ENCODE data around the gene MAGEB6.

- TF ChIP-seq POLR2A (IDR thresholded peaks at IDR 0.05) (no peak), CTCF (IDR thresholded peaks at IDR 0.05) (no peak)
Observed at GRCh38 chrX:26160301-26160700, 31.9 kb upstream of the MAGEB6 start, which contains the start of gene MAGEB6B.

Measured in breast epithelium (tissue), 3 donors.